Measurements from ENCODE around the gene EHMT1.

GRCh38 chr9:137763271-137763955 lies 144.6 kb downstream of the EHMT1 start:
- TF ChIP-seq CTCF (IDR thresholded peaks at IDR 0.05; ENCODE audit: poor library complexity): no peak
- TF ChIP-seq EZH2phosphoT487 (IDR thresholded peaks at IDR 0.05; ENCODE audit: low read depth, severe bottlenecking, unreplicated experiment): no peak
- no peak for TF ChIP-seq EZH2 (IDR thresholded peaks at IDR 0.05; ENCODE audit: borderline replicate concordance)
